ENCODE data around the gene SPEM3. TPM values are rescaled to one million over a fixed set of nuclear protein-coding genes. Genes with fewer than 3 reads are reported as not detected.

Gene SPEM3
- total and polyA plus RNA-seq, 4 donors = not detected

DNA sequence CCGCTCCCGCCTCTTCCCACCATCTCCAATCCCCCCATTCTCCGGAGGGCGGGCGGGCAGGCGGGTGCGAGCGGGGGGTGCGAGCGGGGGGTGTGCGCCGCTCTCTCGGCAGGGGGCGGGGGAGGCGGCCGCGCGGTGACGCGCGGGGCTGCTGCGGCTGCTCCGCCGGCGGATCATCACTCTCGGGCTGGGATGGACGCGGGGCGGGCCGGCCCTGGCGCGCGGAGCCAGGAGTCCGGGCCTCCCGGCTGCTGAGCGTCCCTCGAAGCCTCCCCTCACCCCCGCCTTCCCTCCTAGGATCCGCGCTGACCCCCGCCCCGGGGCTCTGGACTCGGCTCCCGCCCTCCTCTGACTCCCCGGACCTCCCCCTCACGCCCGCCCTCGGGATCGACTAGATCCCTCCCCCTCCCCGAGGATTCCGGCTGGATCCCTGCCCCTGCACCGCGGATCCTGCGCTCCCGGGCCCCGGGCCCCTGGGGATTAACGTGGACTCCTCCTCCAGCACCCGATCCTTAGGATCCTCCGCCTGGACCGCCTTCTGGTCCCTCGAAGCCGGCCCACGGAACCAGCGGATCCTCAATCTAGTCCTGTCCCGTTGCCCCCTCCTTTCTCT lies 23.8 kb upstream of the SPEM3 start:
- TF ChIP-seq HNF4G (IDR thresholded peaks at IDR 0.05) = no peak
- TF ChIP-seq RXRA (IDR thresholded peaks at IDR 0.05) = no peak
- TF ChIP-seq NR2F2 (IDR thresholded peaks at IDR 0.05) = no peak
- no peak for TF ChIP-seq TAF1 (conservative IDR thresholded peaks at IDR 0.05)
- peak overlapping the region; percentile 37 to 88 for H3K27ac ChIP-seq (ENCODE audit: low read depth in 1 of 2, low read length in 2 of 2)

DNA sequence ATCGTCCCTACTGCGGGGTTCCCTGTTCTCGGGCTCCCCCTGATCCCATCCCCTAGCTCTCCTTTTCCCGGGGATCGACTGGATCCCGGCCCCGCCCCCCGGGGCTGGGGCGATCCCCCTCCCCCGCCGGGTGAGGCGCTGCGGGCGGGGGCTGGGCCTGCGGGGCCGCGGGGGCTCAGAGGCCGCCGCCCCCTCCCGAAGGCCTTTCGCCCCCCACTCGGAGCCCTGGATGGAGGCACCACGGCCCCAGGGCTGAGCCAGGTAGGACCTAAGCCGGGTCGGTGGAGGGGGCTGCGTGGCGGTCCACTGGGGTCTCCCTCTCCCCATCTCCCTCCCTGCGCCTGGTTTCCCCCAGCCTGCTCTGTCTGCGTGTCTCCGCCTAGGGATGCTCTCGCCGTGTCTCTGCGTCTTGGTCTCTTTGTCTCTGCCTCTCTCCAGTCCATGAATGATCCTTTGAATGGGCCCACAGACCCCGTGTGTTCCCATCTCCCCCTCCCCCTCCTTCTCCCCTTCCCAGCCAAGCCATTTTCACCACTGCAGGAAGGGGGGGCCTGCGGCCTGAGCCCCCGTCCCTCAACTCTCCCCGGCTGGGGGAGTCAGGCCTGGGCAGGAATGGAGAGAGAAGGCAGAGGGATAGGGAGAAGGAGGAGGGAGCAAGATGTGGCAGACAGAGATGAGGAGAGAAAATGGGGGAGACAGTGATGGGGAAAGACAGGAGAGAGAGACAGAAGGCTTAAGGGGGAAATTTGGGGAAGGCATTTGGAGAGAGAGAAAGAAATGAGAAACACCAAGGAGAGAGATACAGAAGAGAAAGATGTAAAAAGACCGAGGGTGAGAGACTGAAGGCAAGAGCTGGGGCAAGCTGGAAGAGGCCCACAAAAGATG lies 23.1 kb upstream of the SPEM3 start:
- Histone ChIP-seq H3K4me1 (ENCODE audit: control insufficient read depth in 4 of 4, insufficient read depth in 4 of 4, low read length in 3 of 4) (peaks cover 4 to 8% (median 7%) of the 10 kb centered on the region in 4 donors), H3K9ac (ENCODE audit: low read depth in 1 of 2, low read length in 2 of 2) (no peak overlapping the region), H3K9me3 (ENCODE audit: control insufficient read depth in 4 of 4, low read length in 3 of 4) (no peaks in the 10 kb centered on the region), H3K27ac (ENCODE audit: low read depth in 1 of 2, low read length in 2 of 2) (peak overlapping the region in 1 of 2 donors; percentile 6), H3K4me3 (ENCODE audit: low read depth in 1 of 3, low read length in 3 of 3) (peak overlapping the region in 1 of 3 donors; percentile 67), H3K27me3 (ENCODE audit: control insufficient read depth in 4 of 4, insufficient read depth in 4 of 4, low read length in 3 of 4) (no peaks in the 10 kb centered on the region), H3K36me3 (ENCODE audit: control insufficient read depth in 4 of 4, insufficient read depth in 3 of 4, low read depth in 1 of 4, low read length in 3 of 4) (no peaks in the 10 kb centered on the region)
- no peak for TF ChIP-seq TAF1 (conservative IDR thresholded peaks at IDR 0.05)
- TF ChIP-seq GABPA (IDR thresholded peaks at IDR 0.05 in 1 of 2, conservative IDR thresholded peaks at IDR 0.05 in 1 of 2) = no peak
- TF ChIP-seq RAD21 (IDR thresholded peaks at IDR 0.05) = no peak
- DNase-seq (ENCODE audit: low spot score) = no peak
- 24% methylated on average over 38 of the region's 38 CpGs for WGBS

More for the DNA sequence above, 23.8 kb upstream of the SPEM3 start:
- peak; percentile 45 for DNase-seq (ENCODE audit: low spot score)
- 3% methylated on average over 65 of the region's 65 CpGs for WGBS
- Histone ChIP-seq H3K36me3 (ENCODE audit: control insufficient read depth in 4 of 4, insufficient read depth in 3 of 4, low read depth in 1 of 4, low read length in 3 of 4) (no peaks in the 10 kb centered on the region), H3K27me3 (ENCODE audit: control insufficient read depth in 4 of 4, insufficient read depth in 4 of 4, low read length in 3 of 4) (no peaks in the 10 kb centered on the region), H3K4me3 (ENCODE audit: low read depth in 1 of 3, low read length in 3 of 3) (peak overlapping the region in 2 of 3 donors; percentile 47 to 67), H3K9me3 (ENCODE audit: control insufficient read depth in 4 of 4, low read length in 3 of 4) (no peaks in the 10 kb centered on the region), H3K4me1 (ENCODE audit: control insufficient read depth in 4 of 4, insufficient read depth in 4 of 4, low read length in 3 of 4) (peaks cover 4 to 8% (median 7%) of the 10 kb centered on the region in 4 donors), H3K9ac (ENCODE audit: low read depth in 1 of 2, low read length in 2 of 2) (no peak overlapping the region)

DNA sequence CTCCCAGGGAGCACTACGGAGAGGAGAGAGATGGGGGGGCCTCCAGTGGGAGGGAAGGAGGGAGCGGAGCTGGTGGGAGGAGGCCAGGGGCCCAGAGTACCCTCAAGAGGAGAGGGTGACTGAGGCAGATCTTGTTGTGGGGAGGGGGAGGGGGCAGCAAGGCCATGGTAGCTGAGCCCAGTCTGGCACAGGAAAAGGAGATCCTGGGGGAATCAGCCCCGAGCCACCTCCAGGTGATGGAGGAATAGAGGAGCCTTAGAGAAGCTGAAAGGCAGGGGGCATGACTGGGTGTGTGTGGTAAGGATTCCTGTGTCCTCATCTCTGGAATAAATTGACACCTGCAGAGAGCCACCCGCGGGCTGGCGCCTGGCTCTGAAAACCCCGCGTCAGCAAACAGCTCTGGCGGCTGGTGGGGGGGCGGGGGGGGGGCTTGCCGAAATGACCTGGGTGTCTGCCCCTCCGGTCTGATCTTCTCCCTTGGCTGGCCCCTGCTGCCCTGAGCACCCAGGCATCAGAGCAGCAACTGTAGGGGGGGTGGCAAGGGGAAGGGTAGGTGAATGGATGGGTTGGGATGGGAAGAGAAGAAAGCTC lies 22.3 kb upstream of the SPEM3 start:
- 53% methylated on average over 12 of the region's 12 CpGs for WGBS
- H3K36me3 ChIP-seq (ENCODE audit: control insufficient read depth in 4 of 4, insufficient read depth in 3 of 4, low read depth in 1 of 4, low read length in 3 of 4) = no peaks in the 10 kb centered on the region
- no peaks in the 10 kb centered on the region for H3K9me3 ChIP-seq (ENCODE audit: control insufficient read depth in 4 of 4, low read length in 3 of 4)
- no peaks in the 10 kb centered on the region for H3K27me3 ChIP-seq (ENCODE audit: control insufficient read depth in 4 of 4, insufficient read depth in 4 of 4, low read length in 3 of 4)
- H3K27ac ChIP-seq (ENCODE audit: low read depth in 1 of 2, low read length in 2 of 2) = no peak overlapping the region
- H3K4me3 ChIP-seq (ENCODE audit: low read depth in 1 of 3, low read length in 3 of 3) = no peak overlapping the region
- TF ChIP-seq SP1 (IDR thresholded peaks at IDR 0.05) (no peak), RAD21 (IDR thresholded peaks at IDR 0.05) (no peak), EGR1 (IDR thresholded peaks at IDR 0.05; ENCODE audit: low read depth in 2 of 2) (no peak), GABPA (IDR thresholded peaks at IDR 0.05 in 1 of 2, conservative IDR thresholded peaks at IDR 0.05 in 1 of 2) (no peak)
- TF ChIP-seq, protein P1, sequence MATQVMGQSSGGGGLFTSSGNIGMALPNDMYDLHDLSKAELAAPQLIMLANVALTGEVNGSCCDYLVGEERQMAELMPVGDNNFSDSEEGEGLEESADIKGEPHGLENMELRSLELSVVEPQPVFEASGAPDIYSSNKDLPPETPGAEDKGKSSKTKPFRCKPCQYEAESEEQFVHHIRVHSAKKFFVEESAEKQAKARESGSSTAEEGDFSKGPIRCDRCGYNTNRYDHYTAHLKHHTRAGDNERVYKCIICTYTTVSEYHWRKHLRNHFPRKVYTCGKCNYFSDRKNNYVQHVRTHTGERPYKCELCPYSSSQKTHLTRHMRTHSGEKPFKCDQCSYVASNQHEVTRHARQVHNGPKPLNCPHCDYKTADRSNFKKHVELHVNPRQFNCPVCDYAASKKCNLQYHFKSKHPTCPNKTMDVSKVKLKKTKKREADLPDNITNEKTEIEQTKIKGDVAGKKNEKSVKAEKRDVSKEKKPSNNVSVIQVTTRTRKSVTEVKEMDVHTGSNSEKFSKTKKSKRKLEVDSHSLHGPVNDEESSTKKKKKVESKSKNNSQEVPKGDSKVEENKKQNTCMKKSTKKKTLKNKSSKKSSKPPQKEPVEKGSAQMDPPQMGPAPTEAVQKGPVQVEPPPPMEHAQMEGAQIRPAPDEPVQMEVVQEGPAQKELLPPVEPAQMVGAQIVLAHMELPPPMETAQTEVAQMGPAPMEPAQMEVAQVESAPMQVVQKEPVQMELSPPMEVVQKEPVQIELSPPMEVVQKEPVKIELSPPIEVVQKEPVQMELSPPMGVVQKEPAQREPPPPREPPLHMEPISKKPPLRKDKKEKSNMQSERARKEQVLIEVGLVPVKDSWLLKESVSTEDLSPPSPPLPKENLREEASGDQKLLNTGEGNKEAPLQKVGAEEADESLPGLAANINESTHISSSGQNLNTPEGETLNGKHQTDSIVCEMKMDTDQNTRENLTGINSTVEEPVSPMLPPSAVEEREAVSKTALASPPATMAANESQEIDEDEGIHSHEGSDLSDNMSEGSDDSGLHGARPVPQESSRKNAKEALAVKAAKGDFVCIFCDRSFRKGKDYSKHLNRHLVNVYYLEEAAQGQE (IDR thresholded peaks at IDR 0.05) = no peak
- TF ChIP-seq, protein P2, sequence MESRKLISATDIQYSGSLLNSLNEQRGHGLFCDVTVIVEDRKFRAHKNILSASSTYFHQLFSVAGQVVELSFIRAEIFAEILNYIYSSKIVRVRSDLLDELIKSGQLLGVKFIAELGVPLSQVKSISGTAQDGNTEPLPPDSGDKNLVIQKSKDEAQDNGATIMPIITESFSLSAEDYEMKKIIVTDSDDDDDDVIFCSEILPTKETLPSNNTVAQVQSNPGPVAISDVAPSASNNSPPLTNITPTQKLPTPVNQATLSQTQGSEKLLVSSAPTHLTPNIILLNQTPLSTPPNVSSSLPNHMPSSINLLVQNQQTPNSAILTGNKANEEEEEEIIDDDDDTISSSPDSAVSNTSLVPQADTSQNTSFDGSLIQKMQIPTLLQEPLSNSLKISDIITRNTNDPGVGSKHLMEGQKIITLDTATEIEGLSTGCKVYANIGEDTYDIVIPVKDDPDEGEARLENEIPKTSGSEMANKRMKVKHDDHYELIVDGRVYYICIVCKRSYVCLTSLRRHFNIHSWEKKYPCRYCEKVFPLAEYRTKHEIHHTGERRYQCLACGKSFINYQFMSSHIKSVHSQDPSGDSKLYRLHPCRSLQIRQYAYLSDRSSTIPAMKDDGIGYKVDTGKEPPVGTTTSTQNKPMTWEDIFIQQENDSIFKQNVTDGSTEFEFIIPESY (IDR thresholded peaks at IDR 0.05) = no peak
- TF ChIP-seq, protein P3, sequence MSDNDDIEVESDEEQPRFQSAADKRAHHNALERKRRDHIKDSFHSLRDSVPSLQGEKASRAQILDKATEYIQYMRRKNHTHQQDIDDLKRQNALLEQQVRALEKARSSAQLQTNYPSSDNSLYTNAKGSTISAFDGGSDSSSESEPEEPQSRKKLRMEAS (IDR thresholded peaks at IDR 0.05) = no peak
- peaks cover 4 to 8% (median 7%) of the 10 kb centered on the region in 4 donors for H3K4me1 ChIP-seq (ENCODE audit: control insufficient read depth in 4 of 4, insufficient read depth in 4 of 4, low read length in 3 of 4)
- H3K9ac ChIP-seq (ENCODE audit: low read depth in 1 of 2, low read length in 2 of 2) = no peak overlapping the region
- no peak for DNase-seq (ENCODE audit: low spot score)
